Measurements from ENCODE around the gene TRIM8.

Gene TRIM8

DNA sequence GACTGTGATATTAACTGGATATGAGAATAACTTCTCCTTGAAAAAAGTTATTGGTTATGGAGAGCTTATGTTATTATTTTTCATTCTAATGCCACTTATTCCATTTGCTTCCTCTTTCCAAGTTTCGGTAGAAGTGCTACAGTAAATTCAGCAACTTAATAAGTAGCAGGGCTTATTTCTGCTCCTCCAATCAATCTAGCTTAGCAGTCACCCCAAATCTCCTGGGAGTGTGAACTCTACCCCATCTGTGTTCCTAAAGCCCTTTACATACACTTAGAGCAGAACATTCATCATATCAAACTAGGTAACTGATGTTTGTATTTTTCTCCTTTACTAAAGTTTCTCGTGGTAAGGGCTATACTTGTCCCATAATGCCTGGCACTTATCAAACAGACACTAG lies 61.3 kb downstream of the TRIM8 start:
- no peak for DNase-seq

Data from fibroblast of upper back skin (primary cell).